HTR-8/SVneo (cell line): ENCODE data around the gene NPHP1.
"Not testable (repeated sequence)": the region's sequence is repeated elsewhere in the genome, so short reads cannot be mapped to it uniquely, and the experiment has no call there.

ENCODE experiments used
- DNase-seq: peaks from one replicate; pipeline ENCODE4 v3.0.0; 2011; ENCODE audit warnings: low spot score, mixed read lengths; ENCODE audit not compliant: insufficient read length
- FAIRE-seq: peaks from 2 replicates; lab custom pipeline; 2011; peaks lifted over from hg19 to GRCh38; lab: Jason Lieb, UNC

The NPHP1 gene

GRCh38 chr2:110143982-110144381 is 60.8 kb downstream of the NPHP1 start:
- FAIRE-seq = no peak

DNA sequence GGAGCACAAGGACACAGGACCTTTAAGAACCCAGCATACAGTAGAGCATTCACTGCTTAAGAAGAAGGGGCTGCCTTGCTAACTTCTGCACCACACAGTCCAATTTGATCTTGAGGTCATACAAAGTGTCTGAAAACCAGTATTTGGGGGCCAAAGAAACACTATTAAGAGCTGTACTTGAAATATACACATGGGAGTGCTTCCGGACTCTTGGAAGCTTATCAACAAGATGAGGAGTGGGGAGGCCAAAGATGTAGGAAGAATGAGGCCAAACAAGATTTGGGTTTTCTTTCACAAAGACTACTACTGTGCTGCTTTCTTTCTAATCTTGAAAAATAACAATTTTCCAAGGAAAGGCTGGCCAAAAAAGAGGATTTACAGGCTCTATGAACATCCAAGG is 64.4 kb downstream of the NPHP1 start:
- DNase-seq (no peak), FAIRE-seq (no peak)

More at GRCh38 chr2:110143982-110144381, 60.8 kb downstream of the NPHP1 start:
- no peak for DNase-seq

DNA sequence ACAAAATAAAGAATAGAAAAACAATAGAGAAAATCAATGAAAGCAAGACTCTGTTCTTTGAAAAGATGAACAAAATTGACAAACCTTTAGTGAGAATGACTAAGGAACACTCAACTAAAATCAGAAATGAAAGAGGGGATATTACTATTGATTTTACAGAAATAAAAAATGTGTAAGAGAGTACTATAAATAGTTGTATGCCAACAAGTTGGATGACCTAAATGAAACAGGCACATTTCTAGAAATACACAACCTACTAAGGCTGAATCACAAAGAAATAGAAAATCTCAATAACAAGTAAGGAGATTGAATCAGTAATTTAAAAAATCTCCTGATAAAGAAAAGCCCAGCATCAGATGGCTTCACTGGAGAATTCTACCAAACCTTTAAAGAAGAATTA is 70.8 kb downstream of the NPHP1 start:
- DNase-seq (no peak), FAIRE-seq (no peak)

- no peak for DNase-seq
- no peak for FAIRE-seq
Measured at GRCh38 chr2:110131166-110131565, 73.6 kb downstream of the NPHP1 start.

DNA sequence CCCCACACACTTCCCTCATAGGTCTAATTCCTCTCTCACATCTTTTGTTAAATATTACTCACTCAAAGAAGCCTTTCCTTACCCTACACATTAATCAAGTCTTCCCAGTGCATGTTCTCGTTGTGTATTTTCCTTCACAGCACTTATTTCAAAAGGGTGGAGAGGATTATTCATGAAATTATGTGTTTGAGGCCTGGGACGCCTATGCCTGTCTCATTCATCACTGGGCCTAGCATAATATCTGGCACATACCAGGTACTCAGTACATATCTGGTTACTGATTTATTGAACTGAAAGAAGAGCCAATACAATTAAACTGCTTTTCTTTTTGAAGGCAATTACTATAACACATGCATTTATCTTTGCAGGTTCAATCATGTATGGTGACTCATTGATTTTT is 74.1 kb downstream of the NPHP1 start:
- FAIRE-seq = no peak
- no peak for DNase-seq

- FAIRE-seq = no peak
- no peak for DNase-seq
Measured at GRCh38 chr2:110126906-110127305, 77.9 kb downstream of the NPHP1 start.

- DNase-seq (no peak), FAIRE-seq (no peak)
Measured at GRCh38 chr2:110126086-110126773, 78.6 kb downstream of the NPHP1 start.

DNA sequence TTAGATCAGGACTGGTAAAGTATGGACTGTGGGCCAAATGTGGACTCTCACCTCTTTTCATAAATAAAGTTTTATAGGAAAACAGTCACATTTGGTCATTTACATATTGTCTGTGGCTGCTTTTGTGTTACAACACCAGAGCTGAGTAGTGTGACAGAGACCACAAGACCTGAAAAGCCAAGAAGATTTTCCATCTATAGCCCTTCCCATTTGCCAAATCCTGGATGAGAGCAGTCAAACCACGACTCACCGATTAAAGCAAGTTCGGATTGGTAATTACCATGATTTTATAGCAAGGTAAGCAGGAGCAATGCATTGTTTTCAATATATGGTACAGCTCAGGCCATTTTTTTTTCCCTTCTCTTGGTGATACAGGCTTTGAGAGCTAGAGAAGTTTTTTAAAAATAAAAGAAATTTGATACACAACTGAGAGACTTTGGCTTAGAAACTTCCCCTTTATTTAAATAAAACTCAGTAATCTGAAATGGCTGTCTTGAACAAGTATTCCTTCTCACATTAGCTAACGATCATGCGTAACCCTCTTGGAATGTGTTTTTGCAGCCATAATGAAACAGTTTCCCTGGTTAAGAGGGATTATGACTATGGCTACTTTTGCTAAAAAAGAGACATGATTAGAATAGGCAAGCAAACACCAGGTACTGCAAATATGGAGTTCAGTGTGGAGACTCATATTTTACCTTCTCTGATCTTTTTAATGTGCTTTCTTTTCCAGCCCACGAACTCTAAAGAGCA is 79.7 kb downstream of the NPHP1 start:
- DNase-seq (no peak), FAIRE-seq (no peak)

DNA sequence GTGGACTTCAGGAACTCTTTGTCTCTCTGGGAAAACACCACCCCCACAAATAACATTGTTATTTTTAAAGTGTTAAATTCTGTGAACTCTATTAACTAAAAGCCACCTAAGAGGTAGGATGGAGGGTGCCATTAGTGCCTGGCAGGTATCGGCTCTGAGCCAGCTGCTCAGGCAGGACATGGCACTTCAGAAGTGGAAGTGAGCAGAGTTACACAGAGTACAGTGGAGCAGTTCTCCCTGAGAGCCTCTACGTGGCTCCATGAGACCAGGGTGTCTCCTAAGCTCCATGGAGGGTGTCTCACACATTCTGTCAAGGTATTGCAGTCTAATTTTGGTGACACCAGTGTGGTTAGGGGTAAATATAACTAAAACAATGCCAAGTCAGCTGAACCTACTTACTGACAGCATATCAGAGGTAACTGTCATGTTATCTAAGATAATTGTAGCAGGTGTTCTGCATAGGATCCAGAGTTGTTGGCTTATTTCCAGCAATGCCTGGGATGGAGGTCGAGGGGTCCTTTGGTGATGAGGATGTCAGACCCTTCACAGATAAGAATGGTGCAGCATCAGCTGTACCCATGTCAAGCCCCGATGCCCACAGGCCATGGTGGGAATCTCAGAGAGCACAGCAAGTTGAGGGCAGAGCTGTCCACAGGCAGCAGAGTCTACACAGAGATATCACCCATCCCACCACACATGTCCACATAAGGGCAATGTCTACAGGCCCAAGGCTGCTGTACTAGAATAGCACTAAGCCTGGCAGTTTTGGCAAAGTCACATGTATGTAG is 80.6 kb downstream of the NPHP1 start:
- DNase-seq = no peak
- FAIRE-seq = no peak

- FAIRE-seq (no peak), DNase-seq (no peak)
Measured at GRCh38 chr2:110121592-110121991, 83.2 kb downstream of the NPHP1 start.

- DNase-seq (no peak), FAIRE-seq (no peak)
Measured at GRCh38 chr2:110121052-110121334, 83.8 kb downstream of the NPHP1 start.

DNA sequence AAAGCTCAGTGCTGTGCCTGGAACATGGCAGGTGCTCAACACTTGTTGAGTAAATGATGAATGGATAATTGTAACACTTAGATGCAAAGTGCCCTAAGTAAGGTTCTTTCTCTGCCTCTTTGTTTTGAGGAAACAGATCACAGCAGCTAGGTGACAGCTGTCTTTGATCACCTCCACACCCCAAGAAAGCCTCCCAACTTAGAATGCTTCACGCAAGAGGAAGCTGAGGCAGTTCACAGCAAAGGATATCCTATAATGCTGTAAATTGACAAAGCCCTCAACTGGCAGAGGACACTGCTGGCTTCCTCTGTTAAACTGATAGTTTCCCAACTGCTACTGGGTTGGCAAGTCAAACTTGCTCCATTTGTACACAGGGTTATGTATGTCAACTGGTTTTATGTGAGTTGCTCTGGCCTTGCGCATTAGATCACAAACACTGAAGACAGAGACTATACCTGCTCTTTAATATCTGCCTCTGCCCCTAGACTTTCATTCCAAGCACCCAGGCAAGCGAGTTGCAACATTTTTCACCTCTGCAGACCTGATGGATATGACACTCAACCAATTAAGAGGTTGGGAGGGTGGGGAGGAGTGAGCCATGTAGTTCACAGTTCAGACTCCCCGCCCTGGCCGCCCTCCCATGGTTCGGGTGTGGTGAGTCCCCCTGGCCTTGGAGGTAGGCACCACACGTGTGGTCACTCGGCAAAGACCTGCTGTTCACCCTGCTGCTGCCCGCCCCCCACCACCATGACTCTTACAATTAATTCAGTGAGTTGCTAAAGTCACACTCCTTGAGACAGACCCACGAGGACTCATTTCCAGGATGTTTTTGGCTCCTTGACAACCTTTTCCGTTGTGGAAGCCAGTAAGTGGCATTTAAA is 84.4 kb downstream of the NPHP1 start:
- no peak for DNase-seq
- FAIRE-seq = no peak

- no peak for FAIRE-seq
- no peak for DNase-seq
Measured at GRCh38 chr2:110116033-110116710, 88.6 kb downstream of the NPHP1 start.

DNA sequence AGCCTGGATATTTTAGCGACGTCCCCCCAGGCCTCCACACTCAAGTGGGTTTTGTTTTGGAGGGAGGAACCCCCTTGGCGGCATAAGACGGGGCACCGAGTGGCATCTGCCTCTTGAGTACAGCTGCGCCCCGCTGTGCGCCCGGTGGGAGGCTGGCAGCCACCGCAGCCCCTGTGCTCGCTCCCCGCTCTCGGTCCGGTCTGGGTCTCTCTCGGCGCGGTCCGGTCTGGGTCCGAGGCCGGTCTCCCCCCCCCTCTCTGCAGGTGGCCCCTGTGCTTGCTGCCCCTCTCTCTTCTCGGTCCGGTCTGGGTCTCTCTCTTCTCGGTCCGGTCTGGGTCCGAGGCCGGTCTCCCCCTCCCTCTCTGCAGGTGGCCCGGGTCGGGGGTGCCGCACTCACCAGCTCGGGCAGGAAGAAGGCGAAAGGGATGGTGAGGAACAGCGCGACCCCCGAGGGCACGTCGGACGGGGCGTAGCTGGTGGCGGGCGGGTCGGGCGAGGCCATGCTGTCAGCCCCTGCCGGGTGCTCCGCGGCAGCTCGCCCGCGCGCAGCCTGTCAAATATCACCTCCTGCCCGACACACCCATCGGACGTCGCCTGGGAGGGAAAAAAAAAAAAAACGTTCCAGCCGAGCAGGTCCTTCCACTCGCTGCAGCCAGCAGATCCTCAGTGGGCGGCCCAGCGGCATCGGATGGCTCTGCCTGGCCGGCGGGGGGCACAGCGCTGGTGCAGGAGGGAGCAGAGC is 89.4 kb downstream of the NPHP1 start, which contains the start of gene MALL:
TSS of gene MALL (minus strand) at position 532 of the 742 bp plus-strand sequence. CDS start at position 502, 30 bp downstream.
- no peak for FAIRE-seq
- DNase-seq = no peak

DNA sequence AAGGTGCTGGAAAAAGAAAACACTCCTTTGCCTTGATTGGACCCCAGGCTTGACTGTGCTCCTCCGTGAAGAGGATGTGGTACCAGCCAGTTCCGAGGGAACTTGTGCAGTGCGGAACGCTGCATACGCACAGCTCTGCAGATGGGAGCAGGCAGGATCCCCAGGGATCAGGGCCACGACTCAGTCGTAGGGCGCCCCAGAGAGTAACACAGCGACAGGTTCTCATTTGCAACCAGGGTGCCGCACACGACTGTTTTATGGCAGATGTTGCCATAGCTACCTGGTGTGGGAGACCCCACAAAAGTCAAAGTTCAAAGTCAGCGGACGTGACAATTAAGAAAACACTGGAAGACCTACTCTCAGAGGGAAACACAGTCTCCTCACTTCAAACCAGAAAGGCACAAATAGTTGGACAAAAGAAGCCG is 90.0 kb downstream of the NPHP1 start:
- no peak for FAIRE-seq
- DNase-seq = no peak

DNA sequence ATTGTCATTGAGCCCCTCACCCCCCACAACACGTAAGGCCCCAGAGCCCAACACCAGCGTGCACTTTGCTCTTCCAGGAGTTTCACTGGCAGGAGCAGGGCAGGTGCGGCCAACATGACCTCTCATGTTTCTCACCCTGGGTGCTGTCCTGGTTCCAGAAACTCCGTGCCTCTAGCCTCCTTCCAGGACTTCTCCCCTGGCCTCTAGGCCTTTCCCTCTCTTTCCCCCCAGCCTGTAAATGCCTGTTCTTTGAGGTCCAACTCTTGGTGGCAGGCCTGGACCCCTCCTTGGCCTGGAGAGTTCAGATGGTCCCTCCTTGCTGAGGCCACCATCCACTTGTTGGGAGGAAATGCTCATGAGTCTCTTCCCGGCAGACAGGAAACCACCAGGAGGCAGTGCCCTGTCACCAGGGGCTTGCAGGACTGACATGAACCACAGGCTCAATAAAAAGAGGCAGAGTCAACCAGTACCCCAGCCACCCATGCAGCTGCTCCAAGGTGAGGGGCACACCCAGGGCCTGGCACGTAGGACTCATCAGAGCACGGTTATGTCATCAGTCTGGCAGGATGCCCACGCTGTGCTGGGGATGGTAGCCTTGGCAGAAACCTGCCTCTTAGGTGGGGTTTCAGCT is 90.7 kb downstream of the NPHP1 start:
- FAIRE-seq = no peak
- DNase-seq = no peak

GRCh38 chr2:110108291-110108690 is 96.5 kb downstream of the NPHP1 start:
- not testable (repeated sequence) for FAIRE-seq

More at GRCh38 chr2:110108291-110108690, 96.5 kb downstream of the NPHP1 start:
- DNase-seq = not testable (repeated sequence)
